Esophagus muscularis mucosa (tissue), 4 donors: ENCODE measurements around the gene CDK2. TPM values are rescaled to one million over a fixed set of nuclear protein-coding genes. Genes with fewer than 3 reads are reported as not detected.
A peak's percentile ranks its signal among the peaks of the same experiment; 100 is the strongest.

Source experiments
- DNase-seq: peaks from one replicate; pipeline ENCODE4 v3.0.0-alpha.2; 2017; ENCODE audit errors: extremely low spot score
- H3K27ac ChIP-seq, 4 donors: fragments of 200-600 bp; sonication (generic); replicated peaks in 1 of 4; 1 replicate in 3 of 4; 2 replicates in 1 of 4; pipeline ENCODE4 v1.5.1; 2016 to 2019; ENCODE audit warnings: mild to moderate bottlenecking in 1 of 4
- H3K27me3 ChIP-seq, 4 donors: fragments of 200-600 bp; sonication (generic); one replicate each; pipeline versions ENCODE4 v1.5.1 to v1.6.0; 2016 to 2019
- H3K36me3 ChIP-seq, 4 donors: fragments of 200-600 bp; sonication (generic); one replicate each; pipeline ENCODE4 v1.5.1; 2016 to 2019
- H3K4me1 ChIP-seq, 4 donors: fragments of 200-600 bp; sonication (generic); one replicate each; pipeline ENCODE4 v1.5.1; 2016 to 2019
- H3K4me3 ChIP-seq, 4 donors: fragments of 200-600 bp; sonication (generic); 1 replicate in 2 of 4; 2 replicates in 2 of 4; pipeline ENCODE4 v1.5.1; 2016 to 2019; ENCODE audit warnings: mild to moderate bottlenecking in 4 of 4, moderate library complexity in 1 of 4
- H3K9me3 ChIP-seq, 4 donors: fragments of 200-600 bp; sonication (generic); 1 replicate in 3 of 4; 2 replicates in 1 of 4; pipeline ENCODE4 v1.5.1; 2016 to 2019
- EP300 ChIP-seq: sonication (generic); formaldehyde crosslinking; IDR thresholded peaks from one replicate; pipeline ENCODE4 v1.6.1; 2017; ENCODE audit warnings: antibody characterized with exemption
- POLR2A ChIP-seq: fragments of 450-650 bp; IDR thresholded peaks from one replicate; pipeline ENCODE4 v1.6.1; 2017; ENCODE audit warnings: antibody characterized with exemption, moderate library complexity, mild to moderate bottlenecking, low read depth
- POLR2AphosphoS5 ChIP-seq, 2 donors: sonication (generic); formaldehyde crosslinking; IDR thresholded peaks; one replicate each; pipeline ENCODE4 v1.6.1; 2017; ENCODE audit warnings: antibody characterized with exemption in 2 of 2
- WGBS: methylation state at CpG from one replicate; pipeline ENCODE4 v1.1.5; 2018; 5-methylcytosine and 5-hydroxymethylcytosine counted together
- intact Hi-C: fragments of 100-400 bp; cut with DNase I; formaldehyde crosslinking; loops from one replicate; pipeline ENCODE4 v1.15.1; 2023
- total RNA-seq, 4 donors: library from RNA; depleted of rRNA; stranded (reverse); fragments of >200 nt; gene quantifications; one replicate each; pipeline versions ENCODE4 v1.1.0 to v1.2.1, GENCODE V29; 2016
- TF ChIP-seq, protein P1 (sequence below), 3 experiments: fragments of 200-600 bp in 2 of 3; fragments of 450-650 bp in 1 of 3; sonication (generic) in 2 of 3; IDR thresholded peaks; one replicate each; pipeline ENCODE4 v1.5.1; 2017 to 2019; ENCODE audit warnings: antibody characterized with exemption in 3 of 3, mild to moderate bottlenecking in 2 of 3, moderate library complexity in 1 of 3

The CDK2 gene
- total RNA-seq, 4 donors from 2014 or later: 35.3 to 84.9 (median 57.1) TPM

DNA sequence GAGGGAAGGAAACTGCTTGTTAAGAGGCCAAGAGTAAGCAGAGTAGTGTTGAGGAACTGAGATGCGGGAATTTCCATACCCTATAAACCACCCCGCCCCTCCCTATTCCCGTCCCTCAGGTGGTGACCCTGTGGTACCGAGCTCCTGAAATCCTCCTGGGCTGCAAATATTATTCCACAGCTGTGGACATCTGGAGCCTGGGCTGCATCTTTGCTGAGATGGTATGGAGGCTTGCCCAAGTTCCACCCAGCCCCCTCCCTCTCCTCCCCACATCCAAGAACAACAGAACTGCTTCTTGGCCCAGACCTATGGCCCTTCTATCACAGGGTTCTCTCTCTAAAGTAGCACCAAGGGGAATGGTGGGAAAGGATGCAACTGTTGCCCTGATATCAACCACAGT, 2.7 kb downstream of the CDK2 start:
- Histone ChIP-seq H3K4me1 (peaks cover 17 to 56% (median 50%) of the 10 kb centered on the region in 4 donors), H3K27ac (peak overlapping the region in 2 of 4 donors; percentile 5 to 35), H3K9me3 (no peaks in the 10 kb centered on the region), H3K27me3 (no peaks in the 10 kb centered on the region), H3K36me3 (peaks cover 0 to 32% (median 16%) of the 10 kb centered on the region in 4 donors), H3K4me3 (no peak overlapping the region)
- DNase-seq: no peak
- TF ChIP-seq POLR2A (no peak), EP300 (no peak), POLR2AphosphoS5 (IDR thresholded peaks at IDR 0.05) (no peak)
- TF ChIP-seq, protein P1, sequence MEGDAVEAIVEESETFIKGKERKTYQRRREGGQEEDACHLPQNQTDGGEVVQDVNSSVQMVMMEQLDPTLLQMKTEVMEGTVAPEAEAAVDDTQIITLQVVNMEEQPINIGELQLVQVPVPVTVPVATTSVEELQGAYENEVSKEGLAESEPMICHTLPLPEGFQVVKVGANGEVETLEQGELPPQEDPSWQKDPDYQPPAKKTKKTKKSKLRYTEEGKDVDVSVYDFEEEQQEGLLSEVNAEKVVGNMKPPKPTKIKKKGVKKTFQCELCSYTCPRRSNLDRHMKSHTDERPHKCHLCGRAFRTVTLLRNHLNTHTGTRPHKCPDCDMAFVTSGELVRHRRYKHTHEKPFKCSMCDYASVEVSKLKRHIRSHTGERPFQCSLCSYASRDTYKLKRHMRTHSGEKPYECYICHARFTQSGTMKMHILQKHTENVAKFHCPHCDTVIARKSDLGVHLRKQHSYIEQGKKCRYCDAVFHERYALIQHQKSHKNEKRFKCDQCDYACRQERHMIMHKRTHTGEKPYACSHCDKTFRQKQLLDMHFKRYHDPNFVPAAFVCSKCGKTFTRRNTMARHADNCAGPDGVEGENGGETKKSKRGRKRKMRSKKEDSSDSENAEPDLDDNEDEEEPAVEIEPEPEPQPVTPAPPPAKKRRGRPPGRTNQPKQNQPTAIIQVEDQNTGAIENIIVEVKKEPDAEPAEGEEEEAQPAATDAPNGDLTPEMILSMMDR (IDR thresholded peaks at IDR 0.05): no peak
- WGBS: 81% methylated on average over 4 of the region's 4 CpGs
- intact Hi-C loops: loop anchor here (5.0 kb wide), 1 partner anchor 37 kb away; the partner anchor contains the start of gene DGKA

DNA sequence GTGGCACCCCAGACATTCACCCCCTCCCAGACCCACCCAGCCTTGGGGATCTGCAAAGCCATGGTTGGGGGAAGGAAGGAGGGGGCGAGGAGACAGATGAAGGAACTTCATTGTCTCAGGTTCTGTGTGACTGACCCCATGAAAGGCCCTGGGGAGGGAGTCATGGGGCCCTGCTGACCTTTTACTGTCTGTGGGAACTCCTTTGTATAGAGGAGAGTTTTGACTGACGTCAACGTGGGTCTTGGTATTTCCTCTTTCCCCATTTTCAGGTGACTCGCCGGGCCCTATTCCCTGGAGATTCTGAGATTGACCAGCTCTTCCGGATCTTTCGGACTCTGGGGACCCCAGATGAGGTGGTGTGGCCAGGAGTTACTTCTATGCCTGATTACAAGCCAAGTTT, 4.1 kb downstream of the CDK2 start:
- peaks cover 0 to 32% (median 16%) of the 10 kb centered on the region in 4 donors for H3K36me3 ChIP-seq
- H3K27ac ChIP-seq: peak overlapping the region; percentile 88 to 93 (median 90)
- 75% methylated on average over 7 of the region's 7 CpGs for WGBS
- no peaks in the 10 kb centered on the region for H3K27me3 ChIP-seq
- intact Hi-C loops: no loop called here
- H3K4me3 ChIP-seq: no peak overlapping the region
- H3K4me1 ChIP-seq: peaks cover 22 to 67% (median 61%) of the 10 kb centered on the region in 4 donors
- DNase-seq: no peak
- TF ChIP-seq POLR2A (no peak), POLR2AphosphoS5 (IDR thresholded peaks at IDR 0.05) (no peak), EP300 (no peak)
- TF ChIP-seq, protein P1 (IDR thresholded peaks at IDR 0.05): no peak
- no peaks in the 10 kb centered on the region for H3K9me3 ChIP-seq

DNA sequence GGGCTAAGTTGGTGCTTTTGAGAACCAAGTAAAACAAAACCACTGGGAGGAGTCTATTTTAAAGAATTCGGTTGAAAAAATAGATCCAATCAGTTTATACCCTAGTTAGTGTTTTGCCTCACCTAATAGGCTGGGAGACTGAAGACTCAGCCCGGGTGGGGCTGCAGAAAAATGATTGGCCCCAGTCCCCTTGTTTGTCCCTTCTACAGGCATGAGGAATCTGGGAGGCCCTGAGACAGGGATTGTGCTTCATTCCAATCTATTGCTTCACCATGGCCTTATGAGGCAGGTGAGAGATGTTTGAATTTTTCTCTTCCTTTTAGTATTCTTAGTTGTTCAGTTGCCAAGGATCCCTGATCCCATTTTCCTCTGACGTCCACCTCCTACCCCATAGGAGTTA, 5.4 kb downstream of the CDK2 start:
- intact Hi-C loops: no loop called here

DNA sequence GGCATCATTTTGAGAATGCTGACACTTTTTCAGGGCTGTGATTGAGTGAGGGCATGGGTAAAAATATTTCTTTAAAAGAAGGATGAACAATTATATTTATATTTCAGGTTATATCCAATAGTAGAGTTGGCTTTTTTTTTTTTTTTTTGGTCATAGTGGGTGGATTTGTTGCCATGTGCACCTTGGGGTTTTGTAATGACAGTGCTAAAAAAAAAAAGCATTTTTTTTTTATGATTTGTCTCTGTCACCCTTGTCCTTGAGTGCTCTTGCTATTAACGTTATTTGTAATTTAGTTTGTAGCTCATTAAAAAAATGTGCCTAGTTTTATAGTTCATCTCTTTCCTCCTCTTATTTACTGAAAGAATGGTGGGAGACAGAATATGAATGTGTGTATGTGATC, 5.8 kb downstream of the CDK2 start:
- no peak for DNase-seq
- no peak for TF ChIP-seq EP300
- TF ChIP-seq POLR2A: no peak
- no peak for TF ChIP-seq POLR2AphosphoS5 (IDR thresholded peaks at IDR 0.05)
- TF ChIP-seq, protein P1 (IDR thresholded peaks at IDR 0.05): no peak
- 22% methylated on average over 1 of the region's 1 CpG for WGBS
- Histone ChIP-seq H3K27me3 (no peaks in the 10 kb centered on the region), H3K36me3 (peaks cover 0 to 36% (median 21%) of the 10 kb centered on the region in 4 donors), H3K27ac (peak overlapping the region; percentile 88 to 93 (median 90)), H3K4me3 (peak overlapping the region; percentile 58 to 71 (median 66)), H3K4me1 (peaks cover 23 to 73% (median 66%) of the 10 kb centered on the region in 4 donors), H3K9me3 (no peaks in the 10 kb centered on the region)
- intact Hi-C loops: no loop called here

More for the DNA sequence above, 5.4 kb downstream of the CDK2 start:
- peak overlapping the region; percentile 58 to 71 (median 66) for H3K4me3 ChIP-seq
- H3K36me3 ChIP-seq: peaks cover 0 to 36% (median 20%) of the 10 kb centered on the region in 4 donors
- WGBS: 33% methylated on average over 3 of the region's 3 CpGs
- H3K27me3 ChIP-seq: no peaks in the 10 kb centered on the region
- TF ChIP-seq POLR2A: no peak
- TF ChIP-seq EP300: no peak
- peak; percentile 44 to 77 for TF ChIP-seq POLR2AphosphoS5 (IDR thresholded peaks at IDR 0.05)
- TF ChIP-seq, protein P1 (IDR thresholded peaks at IDR 0.05): no peak
- H3K9me3 ChIP-seq: no peaks in the 10 kb centered on the region
- peak overlapping the region; percentile 88 to 93 (median 90) for H3K27ac ChIP-seq
- DNase-seq: no peak
- H3K4me1 ChIP-seq: peaks cover 25 to 73% (median 67%) of the 10 kb centered on the region in 4 donors
